ENCODE data around the gene WDR20. TPM values are rescaled to one million over a fixed set of nuclear protein-coding genes. Genes with fewer than 3 reads are reported as not detected.

Gene WDR20
- polyA plus RNA-seq, 1 of the 3 experiments (the other 2 are of a cell fraction), result 12.4 TPM

- no peak for DNase-seq
- no peak overlapping the region for H3K4me3 ChIP-seq (ENCODE audit: low read depth in 2 of 2, low read length in 1 of 2)
- ChIA-PET CTCF (interaction anchor here (2.7 kb wide), 1 partner anchor 13 kb away, joined by 10 read pairs; no protein-coding TSS in a partner anchor), POLR2A (no interaction called here)
- H3K4me1 ChIP-seq (ENCODE audit: control insufficient read depth in 1 of 2, insufficient read depth in 2 of 2, low read depth in 1 of 2, low read length in 1 of 2), result no peaks in the 10 kb centered on the region
- no peak overlapping the region for H3K4me2 ChIP-seq
- no peaks in the 10 kb centered on the region for H3K79me2 ChIP-seq (ENCODE audit: insufficient read depth)
- H2AFZ ChIP-seq (ENCODE audit: low read depth), result no peak overlapping the region
- no peaks in the 10 kb centered on the region for H3K9me2 ChIP-seq
- no peaks in the 10 kb centered on the region for H3K9me3 ChIP-seq
- WGBS (ENCODE audit: low lambda C conversion rate), result 100% methylated on average over 4 of the region's 6 CpGs
- no peaks in the 10 kb centered on the region for H4K20me1 ChIP-seq (ENCODE audit: insufficient read depth)
- no peak overlapping the region for H3K9ac ChIP-seq
- no peaks in the 10 kb centered on the region for H3F3A ChIP-seq (replicated peaks; ENCODE audit: insufficient read depth)
- TF ChIP-seq RXRA (IDR thresholded peaks at IDR 0.05; ENCODE audit: borderline replicate concordance, low read depth) (no peak), GATA2 (CRISPR knock-in tag; IDR thresholded peaks at IDR 0.05) (no peak), RAD21 (IDR thresholded peaks at IDR 0.05; ENCODE audit: low read length) (no peak), POLR2AphosphoS5 (IDR thresholded peaks at IDR 0.05; ENCODE audit: low read depth, low read length) (no peak)
- H3K27ac ChIP-seq (ENCODE audit: low read depth in 2 of 2, low read length in 1 of 2), result no peak overlapping the region
- H3K36me3 ChIP-seq (replicated peaks in 1 of 2; ENCODE audit: control insufficient read depth in 1 of 2, insufficient read depth in 2 of 2, low read length in 1 of 2), result no peaks in the 10 kb centered on the region
- H3K27me3 ChIP-seq (ENCODE audit: insufficient read depth), result no peaks in the 10 kb centered on the region
Measured at GRCh38 chr14:102249981-102250380, 110.3 kb downstream of the WDR20 start.

GRCh38 chr14:102250636-102251035 is 110.9 kb downstream of the WDR20 start:
- Histone ChIP-seq H3K9ac (no peak overlapping the region), H3K27ac (ENCODE audit: low read depth in 2 of 2, low read length in 1 of 2) (no peak overlapping the region), H3K9me3 (no peaks in the 10 kb centered on the region), H3K36me3 (replicated peaks in 1 of 2; ENCODE audit: control insufficient read depth in 1 of 2, insufficient read depth in 2 of 2, low read length in 1 of 2) (no peaks in the 10 kb centered on the region), H3K79me2 (ENCODE audit: insufficient read depth) (no peaks in the 10 kb centered on the region), H2AFZ (ENCODE audit: low read depth) (no peak overlapping the region), H3F3A (replicated peaks; ENCODE audit: insufficient read depth) (no peaks in the 10 kb centered on the region), H3K4me3 (ENCODE audit: low read depth in 2 of 2, low read length in 1 of 2) (no peak overlapping the region), H3K4me1 (ENCODE audit: control insufficient read depth in 1 of 2, insufficient read depth in 2 of 2, low read depth in 1 of 2, low read length in 1 of 2) (no peaks in the 10 kb centered on the region), H4K20me1 (ENCODE audit: insufficient read depth) (no peaks in the 10 kb centered on the region), H3K4me2 (no peak overlapping the region), H3K27me3 (ENCODE audit: insufficient read depth) (no peaks in the 10 kb centered on the region), H3K9me2 (no peaks in the 10 kb centered on the region)
- TF ChIP-seq SIN3A (IDR thresholded peaks at IDR 0.05; ENCODE audit: borderline replicate concordance, low read depth, low read length) (no peak), FOXJ3 (CRISPR knock-in tag; IDR thresholded peaks at IDR 0.05) (no peak), EP300 (IDR thresholded peaks at IDR 0.05; ENCODE audit: borderline replicate concordance in 1 of 2, low read depth in 1 of 2, low read length in 1 of 2) (no peak), PBX3 (IDR thresholded peaks at IDR 0.05) (no peak), RXRA (IDR thresholded peaks at IDR 0.05; ENCODE audit: borderline replicate concordance, low read depth) (no peak), NRF1 (IDR thresholded peaks at IDR 0.05; ENCODE audit: low read depth, low read length) (no peak), CTCF (IDR thresholded peaks at IDR 0.05) (no peak), IRF3 (IDR thresholded peaks at IDR 0.05; ENCODE audit: low read depth, low read length) (no peak), RAD21 (IDR thresholded peaks at IDR 0.05; ENCODE audit: low read length) (no peak), SMC3 (IDR thresholded peaks at IDR 0.05; ENCODE audit: low read depth, low read length) (no peak), GABPA (IDR thresholded peaks at IDR 0.05; ENCODE audit: low read depth) (no peak)
- CTCF ChIA-PET, result interaction anchor here (2.7 kb wide), 1 partner anchor 14 kb away, joined by 10 read pairs; no protein-coding TSS in a partner anchor
- WGBS (ENCODE audit: low lambda C conversion rate), result 95% methylated on average over 14 of the region's 15 CpGs
- POLR2A ChIA-PET, result no interaction called here
- no peak for DNase-seq
